UCSD-AML1 (cell line): ENCODE measurements around the gene MLYCD.

Experiments used
- DNase-seq: peaks from one replicate; lab custom pipeline; 2025; ENCODE audit not compliant: unreplicated experiment; lab: John Stamatoyannopoulos, UW

The MLYCD gene

DNA sequence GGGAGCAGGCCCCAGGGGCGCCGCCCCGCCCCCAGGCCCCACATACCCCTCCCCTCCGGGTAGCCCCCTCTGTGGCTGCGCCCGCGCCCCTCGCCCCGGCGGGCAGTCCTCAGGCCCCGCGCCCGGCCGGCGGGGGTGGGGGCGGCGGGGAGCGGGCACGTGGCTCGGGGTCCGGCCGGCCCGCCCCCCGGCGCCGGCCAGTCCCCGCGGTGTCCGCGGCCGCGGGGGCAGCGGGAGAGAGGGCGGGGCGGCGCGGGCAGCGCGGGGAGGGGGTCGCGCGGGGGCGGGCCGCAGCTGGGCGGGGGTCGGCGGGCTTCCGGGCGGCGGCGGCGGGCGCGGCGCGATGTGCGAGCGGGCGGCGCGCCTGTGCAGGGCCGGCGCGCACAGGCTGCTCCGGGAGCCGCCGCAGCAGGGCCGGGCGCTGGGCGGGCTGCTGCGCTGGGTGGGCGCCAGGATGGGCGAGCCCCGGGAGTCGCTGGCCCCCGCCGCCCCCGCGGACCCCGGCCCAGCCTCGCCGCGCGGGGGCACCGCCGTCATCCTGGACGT lies 69.5 kb downstream of the MLYCD start:
- DNase-seq = no peak

DNA sequence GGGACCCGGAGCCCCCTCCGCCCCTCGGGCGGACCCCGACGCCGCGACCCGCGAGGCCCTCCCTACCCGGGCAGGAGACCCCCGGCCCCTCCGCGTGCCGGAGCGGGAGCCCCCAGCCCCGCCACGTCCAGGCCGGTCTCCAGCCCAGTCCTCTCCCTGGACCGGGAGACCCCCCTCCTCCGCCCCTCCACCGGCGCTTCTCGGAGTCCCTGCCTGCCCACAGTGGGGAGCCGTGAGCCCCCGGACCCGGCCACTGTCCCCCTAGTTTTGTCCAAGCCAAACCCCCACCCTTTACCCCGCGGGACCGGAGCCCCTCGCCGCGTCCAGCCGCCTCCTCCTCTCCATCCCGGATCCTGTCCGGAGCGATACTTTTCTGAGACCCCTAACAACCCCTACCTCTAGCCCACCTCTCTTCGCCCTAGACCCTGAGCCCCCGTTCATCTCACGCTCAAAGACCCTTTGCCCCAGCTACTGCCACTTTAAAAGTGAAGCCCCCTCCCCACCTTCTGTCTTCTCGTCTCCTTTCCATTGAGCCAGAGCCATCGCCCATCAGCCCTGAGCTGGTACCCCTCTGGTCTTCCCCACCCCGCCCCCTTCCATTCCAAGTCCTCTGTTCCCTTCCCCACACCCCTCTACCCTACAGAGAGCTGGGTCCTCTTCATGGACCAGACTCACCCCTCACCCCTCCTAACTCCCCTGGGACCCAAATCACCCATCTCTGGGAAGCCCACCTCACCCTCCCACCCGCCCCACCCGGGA lies 70.2 kb downstream of the MLYCD start:
- DNase-seq = no peak

- no peak for DNase-seq
These were observed 71.0 kb downstream of the MLYCD start for GRCh38 chr16:83969771-83970429.

DNA sequence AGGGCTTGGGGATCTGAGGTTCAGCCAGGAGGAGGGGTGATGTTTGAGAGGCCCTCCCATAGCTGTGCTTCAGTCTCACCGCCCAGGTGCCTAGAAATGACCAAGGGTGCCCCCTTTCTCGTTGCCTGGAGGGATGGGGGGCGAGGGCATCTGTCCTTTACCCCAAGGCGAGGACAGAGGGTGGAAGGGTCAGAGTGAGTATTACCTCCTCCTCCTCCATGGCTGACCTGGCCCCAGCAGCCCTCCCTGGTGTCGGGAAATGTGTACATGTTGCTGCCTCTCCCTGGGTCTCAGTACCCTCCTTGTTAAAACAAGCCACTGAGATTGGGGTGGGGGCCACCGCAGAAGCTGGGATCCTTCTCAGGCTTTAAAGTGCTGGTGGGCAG lies 71.5 kb downstream of the MLYCD start:
- DNase-seq = no peak

- no peak for DNase-seq
These were observed 72.5 kb downstream of the MLYCD start for GRCh38 chr16:83971165-83972130.

DNA sequence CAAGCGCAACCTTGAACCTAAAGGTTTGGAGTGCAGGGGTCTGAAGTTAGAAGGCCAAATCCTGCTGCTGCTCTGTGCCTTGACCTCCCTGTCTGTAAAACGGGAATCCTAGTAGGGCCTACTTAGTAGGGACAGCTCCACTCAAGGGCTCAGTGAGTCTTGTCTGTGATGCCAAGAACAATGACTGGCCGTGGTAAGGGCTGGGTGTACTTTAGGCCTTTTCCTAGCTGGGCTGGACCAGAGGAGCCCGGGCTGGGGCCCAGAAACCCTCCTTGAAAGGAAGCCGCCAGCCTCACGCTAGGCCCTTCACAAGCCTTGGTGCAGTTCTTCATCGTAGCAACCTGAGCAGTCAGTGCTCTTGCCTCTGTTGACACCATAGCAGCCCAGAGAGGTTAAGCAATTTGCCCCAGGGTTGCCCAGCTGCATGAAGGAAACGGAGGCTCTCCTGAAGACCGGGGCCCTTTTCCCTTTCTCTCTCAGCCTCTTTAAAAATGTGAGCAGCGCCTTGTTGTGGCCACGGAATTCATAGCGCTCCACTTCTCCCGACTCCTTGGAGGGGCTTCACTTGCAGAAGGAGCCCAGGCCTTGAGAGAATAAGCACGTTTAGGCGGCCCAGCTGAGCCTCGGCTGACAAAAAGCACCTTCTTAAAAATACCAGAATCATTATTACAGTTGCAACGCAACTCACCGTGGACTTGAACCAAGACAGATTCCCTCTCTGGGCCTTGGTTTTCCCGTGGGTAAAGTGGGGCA lies 73.5 kb downstream of the MLYCD start:
- DNase-seq = no peak

DNA sequence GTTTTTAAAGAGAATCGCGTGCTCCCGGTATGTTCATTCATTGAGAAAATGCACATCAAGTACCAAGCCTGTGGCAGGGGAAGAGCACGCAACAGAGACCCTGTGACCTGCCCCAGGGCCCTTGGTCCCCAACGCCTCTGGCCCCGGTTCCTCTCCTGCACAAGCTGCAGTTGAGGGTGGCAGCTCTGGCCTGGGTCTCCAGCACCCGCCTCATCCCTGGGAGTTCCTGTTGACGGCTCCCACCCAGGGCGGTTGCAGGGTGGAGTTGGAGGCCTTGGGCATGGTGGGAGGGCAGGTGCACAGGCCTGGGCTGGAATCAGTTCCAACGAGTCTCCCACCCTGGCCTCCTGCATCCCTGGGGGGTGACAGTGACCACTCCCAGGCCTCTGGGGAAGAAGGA lies 74.2 kb downstream of the MLYCD start:
- DNase-seq = no peak

DNA sequence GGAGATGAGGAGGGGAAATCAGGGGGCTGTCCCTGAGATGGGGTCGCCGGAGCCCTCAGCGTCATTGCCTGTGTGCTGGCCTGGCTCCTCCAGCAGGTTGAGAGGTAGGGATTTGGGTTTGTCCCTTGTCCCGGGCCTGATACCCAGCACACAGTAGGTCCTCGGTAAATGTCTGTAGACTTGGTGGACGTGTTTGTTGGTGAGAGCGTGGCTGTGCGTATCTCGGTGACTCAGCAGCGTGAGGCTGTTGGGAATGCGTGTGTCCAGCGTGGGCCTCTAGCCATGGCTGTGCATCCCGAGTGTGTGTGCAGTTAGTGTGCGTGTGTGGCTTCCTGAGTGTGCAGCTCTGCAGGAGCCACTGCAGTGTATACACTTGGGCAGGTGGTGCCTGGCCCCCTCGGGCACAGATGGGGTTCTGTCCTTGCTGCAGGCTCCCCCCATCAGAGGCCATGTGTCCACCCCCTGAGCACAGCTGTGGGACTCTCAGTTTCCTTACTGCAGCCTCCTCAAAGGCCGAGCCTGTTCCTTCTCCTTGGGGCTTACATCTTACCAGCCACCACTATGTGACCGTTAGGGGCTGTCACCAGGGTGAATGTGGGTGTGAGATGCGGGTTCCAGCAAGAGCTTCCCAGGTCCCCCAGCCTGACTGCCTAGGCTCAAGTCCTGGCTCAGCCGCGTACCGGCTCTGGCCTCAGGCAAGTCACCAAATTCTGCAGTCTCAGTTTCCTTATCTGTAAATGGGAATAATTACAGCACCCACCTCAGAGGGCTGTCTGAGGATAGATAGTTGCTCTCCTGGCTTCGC lies 74.9 kb downstream of the MLYCD start:
- DNase-seq = no peak

DNA sequence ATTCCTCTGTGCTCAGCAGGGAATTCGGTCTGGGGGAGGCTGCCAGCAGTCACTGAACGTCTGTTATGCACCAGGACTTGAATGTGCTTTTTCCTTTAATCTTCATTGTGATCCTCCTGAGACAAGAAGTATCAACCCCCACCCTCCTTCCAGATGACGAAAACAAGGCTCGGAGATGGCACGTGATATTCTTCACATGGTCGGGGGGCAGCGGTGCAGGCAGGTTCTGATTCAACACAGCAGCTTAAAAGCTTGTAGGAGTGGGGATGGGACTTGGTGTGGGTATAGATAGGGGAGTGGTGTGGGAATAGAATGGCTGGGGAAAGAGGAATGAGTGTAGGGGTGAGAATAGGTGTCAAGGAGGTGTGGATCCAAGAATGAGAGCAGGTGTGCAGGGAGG lies 75.6 kb downstream of the MLYCD start:
- DNase-seq = no peak

GRCh38 chr16:83975590-83976260 lies 76.8 kb downstream of the MLYCD start:
- DNase-seq = no peak
